Ascending aorta (tissue), 2 donors: Measurements from ENCODE around the gene DMD. TPM values are rescaled to one million over a fixed set of nuclear protein-coding genes. Genes with fewer than 3 reads are reported as not detected.

Experiments used
- DNase-seq, 2 donors: peaks; one replicate each; pipeline ENCODE4 v3.0.0-alpha.2; 2019; ENCODE audit warnings: low spot score in 2 of 2
- H3K27ac ChIP-seq, 2 donors: fragments of 200-600 bp; sonication (generic); one replicate each; pipeline ENCODE4 v1.5.1; 2016 to 2017; ENCODE audit warnings: mild to moderate bottlenecking in 1 of 2
- H3K27me3 ChIP-seq: fragments of 200-600 bp; sonication (generic); one replicate; pipeline ENCODE4 v1.5.1; 2017
- H3K36me3 ChIP-seq, 2 donors: fragments of 200-600 bp; sonication (generic); one replicate each; pipeline ENCODE4 v1.5.1; 2016
- H3K4me1 ChIP-seq, 2 donors: fragments of 200-600 bp; sonication (generic); one replicate each; pipeline ENCODE4 v1.5.1; 2016 to 2017; ENCODE audit warnings: mild to moderate bottlenecking in 1 of 2
- H3K4me3 ChIP-seq, 2 donors: fragments of 200-600 bp; sonication (generic); one replicate each; pipeline ENCODE4 v1.5.1; 2016 to 2017; ENCODE audit warnings: mild to moderate bottlenecking in 1 of 2
- H3K9me3 ChIP-seq, 2 donors: fragments of 200-600 bp; sonication (generic); one replicate each; pipeline ENCODE4 v1.5.1; 2016
- intact Hi-C: fragments of 100-400 bp; cut with DNase I; formaldehyde crosslinking; loops from one replicate; pipeline ENCODE4 v1.15.1; 2023
- total RNA-seq: library from RNA; depleted of rRNA; stranded (reverse); fragments of >200 nt; gene quantifications from one replicate; pipeline ENCODE4 v1.1.0, GENCODE V29; 2016
- TF ChIP-seq, protein P1 (sequence below), 3 experiments: fragments of 200-600 bp in 2 of 3; fragments of 450-650 bp in 1 of 3; sonication (generic) in 2 of 3; IDR thresholded peaks; one replicate each; pipeline ENCODE4 v1.5.1; 2016 to 2019; ENCODE audit warnings: antibody characterized with exemption in 3 of 3, mild to moderate bottlenecking in 1 of 3, moderate library complexity in 1 of 3

The DMD gene
- total RNA-seq, 1 donor from 2014 or later, result 40.0 TPM

DNA sequence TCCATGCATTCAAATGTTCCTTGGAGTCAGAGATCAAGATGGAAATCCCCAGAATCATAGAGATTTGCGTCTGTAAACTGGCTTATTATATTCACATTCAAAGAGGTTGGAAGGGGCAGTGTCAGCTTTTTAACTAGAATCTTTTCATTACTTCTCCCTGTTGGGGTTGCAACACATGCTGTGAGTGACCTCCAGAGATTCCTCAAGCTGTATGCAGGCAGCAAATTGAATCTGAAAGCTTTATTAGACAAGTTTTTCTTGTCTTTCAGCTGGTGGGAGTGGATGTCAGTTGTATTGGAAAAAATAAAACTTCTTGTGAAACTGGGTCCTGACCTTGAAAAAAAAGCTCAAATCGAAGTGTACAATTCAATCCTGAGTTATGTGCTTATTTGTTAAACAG, 1403.0 kb downstream of the DMD start:
- H3K4me3 ChIP-seq, result no peak overlapping the region
- intact Hi-C loops, result no loop called here
- H3K27me3 ChIP-seq, result no peaks in the 10 kb centered on the region
- H3K9me3 ChIP-seq, result no peaks in the 10 kb centered on the region
- H3K27ac ChIP-seq, result no peak overlapping the region
- DNase-seq, result no peak
- H3K4me1 ChIP-seq, result no peaks in the 10 kb centered on the region
- no peaks in the 10 kb centered on the region for H3K36me3 ChIP-seq
- TF ChIP-seq, protein P1, sequence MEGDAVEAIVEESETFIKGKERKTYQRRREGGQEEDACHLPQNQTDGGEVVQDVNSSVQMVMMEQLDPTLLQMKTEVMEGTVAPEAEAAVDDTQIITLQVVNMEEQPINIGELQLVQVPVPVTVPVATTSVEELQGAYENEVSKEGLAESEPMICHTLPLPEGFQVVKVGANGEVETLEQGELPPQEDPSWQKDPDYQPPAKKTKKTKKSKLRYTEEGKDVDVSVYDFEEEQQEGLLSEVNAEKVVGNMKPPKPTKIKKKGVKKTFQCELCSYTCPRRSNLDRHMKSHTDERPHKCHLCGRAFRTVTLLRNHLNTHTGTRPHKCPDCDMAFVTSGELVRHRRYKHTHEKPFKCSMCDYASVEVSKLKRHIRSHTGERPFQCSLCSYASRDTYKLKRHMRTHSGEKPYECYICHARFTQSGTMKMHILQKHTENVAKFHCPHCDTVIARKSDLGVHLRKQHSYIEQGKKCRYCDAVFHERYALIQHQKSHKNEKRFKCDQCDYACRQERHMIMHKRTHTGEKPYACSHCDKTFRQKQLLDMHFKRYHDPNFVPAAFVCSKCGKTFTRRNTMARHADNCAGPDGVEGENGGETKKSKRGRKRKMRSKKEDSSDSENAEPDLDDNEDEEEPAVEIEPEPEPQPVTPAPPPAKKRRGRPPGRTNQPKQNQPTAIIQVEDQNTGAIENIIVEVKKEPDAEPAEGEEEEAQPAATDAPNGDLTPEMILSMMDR (IDR thresholded peaks at IDR 0.05), result no peak

DNA sequence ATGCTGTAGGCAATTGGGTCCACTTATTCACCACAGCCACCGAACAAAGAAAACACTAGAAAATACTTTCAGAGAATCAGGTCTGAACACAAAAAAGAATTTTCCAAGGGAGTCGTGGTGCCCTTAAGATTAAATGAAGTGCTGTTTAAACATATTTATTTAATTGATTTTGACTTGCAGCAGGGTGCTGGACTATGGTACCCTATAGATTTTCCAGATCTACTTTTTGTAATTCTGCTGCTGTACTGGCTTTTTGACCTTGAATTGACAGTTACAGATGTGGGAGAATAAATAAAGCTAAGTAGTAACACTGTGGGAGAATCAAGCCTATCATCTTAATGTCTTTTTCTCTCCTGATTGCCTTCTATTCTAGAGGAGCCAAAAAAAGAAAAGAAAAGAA, 1404.2 kb downstream of the DMD start:
- no peak overlapping the region for H3K27ac ChIP-seq
- TF ChIP-seq, protein P1 (IDR thresholded peaks at IDR 0.05), result no peak
- DNase-seq, result no peak
- intact Hi-C loops, result no loop called here
- H3K36me3 ChIP-seq, result no peaks in the 10 kb centered on the region
- no peaks in the 10 kb centered on the region for H3K27me3 ChIP-seq
- H3K4me3 ChIP-seq, result no peak overlapping the region
- no peaks in the 10 kb centered on the region for H3K4me1 ChIP-seq
- no peaks in the 10 kb centered on the region for H3K9me3 ChIP-seq

- Histone ChIP-seq H3K9me3 (no peaks in the 10 kb centered on the region), H3K27me3 (no peaks in the 10 kb centered on the region), H3K4me1 (no peaks in the 10 kb centered on the region), H3K27ac (no peak overlapping the region), H3K4me3 (no peak overlapping the region), H3K36me3 (no peaks in the 10 kb centered on the region)
- intact Hi-C loops, result no loop called here
- TF ChIP-seq, protein P1 (IDR thresholded peaks at IDR 0.05), result no peak
- DNase-seq, result no peak
Observed at GRCh38 chrX:31805781-31806180, 1405.6 kb downstream of the DMD start.

- DNase-seq, result no peak
- no peak overlapping the region for H3K27ac ChIP-seq
- H3K27me3 ChIP-seq, result no peaks in the 10 kb centered on the region
- TF ChIP-seq, protein P1 (IDR thresholded peaks at IDR 0.05), result no peak
- intact Hi-C loops, result no loop called here
- H3K9me3 ChIP-seq, result no peaks in the 10 kb centered on the region
- H3K36me3 ChIP-seq, result no peaks in the 10 kb centered on the region
- H3K4me3 ChIP-seq, result no peak overlapping the region
- no peaks in the 10 kb centered on the region for H3K4me1 ChIP-seq
Observed at GRCh38 chrX:31800219-31800618, 1411.1 kb downstream of the DMD start.

DNA sequence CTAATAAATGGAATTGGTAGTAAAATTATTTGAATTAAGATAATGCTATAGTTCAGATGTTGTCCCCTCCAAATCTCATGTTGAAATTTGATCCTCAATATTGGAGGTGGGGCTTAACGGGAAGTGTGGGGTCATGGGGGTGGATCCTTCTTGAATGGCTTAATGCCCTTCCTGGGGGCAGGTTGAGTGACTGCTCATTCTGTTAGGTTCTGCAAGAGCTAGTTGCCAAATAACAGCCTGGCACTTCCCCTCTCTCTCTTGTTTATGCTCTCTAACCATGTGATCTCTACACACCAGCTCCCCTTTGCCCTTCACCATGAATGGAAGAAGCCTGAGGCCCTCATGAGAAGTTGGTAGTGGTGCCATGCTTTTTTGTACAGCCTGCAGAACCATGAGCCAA, 1414.7 kb downstream of the DMD start:
- TF ChIP-seq, protein P1 (IDR thresholded peaks at IDR 0.05), result no peak
- no peaks in the 10 kb centered on the region for H3K27me3 ChIP-seq
- H3K27ac ChIP-seq, result no peak overlapping the region
- no peaks in the 10 kb centered on the region for H3K4me1 ChIP-seq
- no peaks in the 10 kb centered on the region for H3K9me3 ChIP-seq
- H3K36me3 ChIP-seq, result no peaks in the 10 kb centered on the region
- H3K4me3 ChIP-seq, result no peak overlapping the region
- intact Hi-C loops, result no loop called here
- no peak for DNase-seq

GRCh38 chrX:31747411-31747810, 1463.9 kb downstream of the DMD start:
- intact Hi-C loops, result no loop called here

More at GRCh38 chrX:31747411-31747810, 1463.9 kb downstream of the DMD start:
- DNase-seq, result no peak
- peaks cover 0 to 3% of the 10 kb centered on the region in 2 donors for H3K9me3 ChIP-seq
- H3K27ac ChIP-seq, result no peak overlapping the region
- H3K4me1 ChIP-seq, result no peaks in the 10 kb centered on the region
- H3K27me3 ChIP-seq, result no peaks in the 10 kb centered on the region
- H3K4me3 ChIP-seq, result no peak overlapping the region
- H3K36me3 ChIP-seq, result no peaks in the 10 kb centered on the region
- TF ChIP-seq, protein P1 (IDR thresholded peaks at IDR 0.05), result no peak
